IPS-18a (cell line): Measurements from ENCODE around the gene SMYD3.

Experiments used
- H3K27ac ChIP-seq: one replicate; pipeline ENCODE4 v1.5.1; 2013; ENCODE audit warnings: low read length
- H3K27me3 ChIP-seq: one replicate; pipeline ENCODE4 v1.6.1; 2013; ENCODE audit warnings: mild to moderate bottlenecking, low read length; ENCODE audit not compliant: control insufficient read depth, insufficient read depth
- H3K36me3 ChIP-seq: one replicate; pipeline ENCODE4 v1.6.1; 2013; ENCODE audit warnings: low read depth, low read length; ENCODE audit not compliant: control insufficient read depth
- H3K4me1 ChIP-seq: one replicate; pipeline ENCODE4 v1.6.1; 2013; ENCODE audit warnings: low read depth, low read length; ENCODE audit not compliant: control insufficient read depth
- H3K4me3 ChIP-seq: one replicate; pipeline ENCODE4 v1.5.1; 2013; ENCODE audit warnings: low read length
- H3K9ac ChIP-seq: one replicate; pipeline ENCODE4 v1.6.1; 2013; ENCODE audit warnings: mild to moderate bottlenecking, low read length, moderate library complexity
- H3K9me3 ChIP-seq: one replicate; pipeline ENCODE4 v1.6.1; 2013; ENCODE audit warnings: low read depth, low read length; ENCODE audit not compliant: control insufficient read depth

SMYD3 gene

GRCh38 chr1:246532519-246532918 is 25.4 kb upstream of the SMYD3 start:
- no peaks in the 10 kb centered on the region for H3K27me3 ChIP-seq
- H3K4me1 ChIP-seq: no peaks in the 10 kb centered on the region
- no peak overlapping the region for H3K27ac ChIP-seq
- peaks cover 11% of the 10 kb centered on the region for H3K9me3 ChIP-seq
- H3K9ac ChIP-seq: no peak overlapping the region
- H3K4me3 ChIP-seq: no peak overlapping the region
- no peaks in the 10 kb centered on the region for H3K36me3 ChIP-seq

GRCh38 chr1:246530482-246530881 is 23.4 kb upstream of the SMYD3 start:
- no peaks in the 10 kb centered on the region for H3K4me1 ChIP-seq
- H3K9me3 ChIP-seq: peaks cover 11% of the 10 kb centered on the region
- no peak overlapping the region for H3K9ac ChIP-seq
- no peaks in the 10 kb centered on the region for H3K36me3 ChIP-seq
- no peak overlapping the region for H3K4me3 ChIP-seq
- H3K27me3 ChIP-seq: no peaks in the 10 kb centered on the region
- no peak overlapping the region for H3K27ac ChIP-seq

GRCh38 chr1:246528933-246529731 is 22.1 kb upstream of the SMYD3 start:
- Histone ChIP-seq H3K27me3 (no peaks in the 10 kb centered on the region), H3K36me3 (no peaks in the 10 kb centered on the region), H3K9me3 (peaks cover 11% of the 10 kb centered on the region), H3K27ac (no peak overlapping the region), H3K4me1 (no peaks in the 10 kb centered on the region), H3K9ac (no peak overlapping the region), H3K4me3 (no peak overlapping the region)

- no peak overlapping the region for H3K4me3 ChIP-seq
- H3K4me1 ChIP-seq: no peaks in the 10 kb centered on the region
- no peak overlapping the region for H3K9ac ChIP-seq
- no peaks in the 10 kb centered on the region for H3K27me3 ChIP-seq
- no peaks in the 10 kb centered on the region for H3K36me3 ChIP-seq
- no peak overlapping the region for H3K27ac ChIP-seq
- H3K9me3 ChIP-seq: peaks cover 11% of the 10 kb centered on the region
Measured at GRCh38 chr1:246527402-246528088, 20.5 kb upstream of the SMYD3 start.

GRCh38 chr1:246526915-246527314 is 19.8 kb upstream of the SMYD3 start:
- H3K9ac ChIP-seq: no peak overlapping the region
- no peak overlapping the region for H3K4me3 ChIP-seq
- H3K27me3 ChIP-seq: no peaks in the 10 kb centered on the region
- H3K36me3 ChIP-seq: no peaks in the 10 kb centered on the region
- H3K4me1 ChIP-seq: no peaks in the 10 kb centered on the region
- H3K9me3 ChIP-seq: peaks cover 11% of the 10 kb centered on the region
- H3K27ac ChIP-seq: no peak overlapping the region

- no peaks in the 10 kb centered on the region for H3K36me3 ChIP-seq
- H3K9me3 ChIP-seq: peaks cover 11% of the 10 kb centered on the region
- no peak overlapping the region for H3K9ac ChIP-seq
- H3K27me3 ChIP-seq: no peaks in the 10 kb centered on the region
- H3K4me3 ChIP-seq: no peak overlapping the region
- no peak overlapping the region for H3K27ac ChIP-seq
- H3K4me1 ChIP-seq: no peaks in the 10 kb centered on the region
Measured at GRCh38 chr1:246526380-246526779, 19.3 kb upstream of the SMYD3 start.

GRCh38 chr1:246519514-246519913 is 12.4 kb upstream of the SMYD3 start:
- no peak overlapping the region for H3K4me3 ChIP-seq
- no peaks in the 10 kb centered on the region for H3K4me1 ChIP-seq
- H3K27ac ChIP-seq: no peak overlapping the region

GRCh38 chr1:246518456-246519205 is 11.6 kb upstream of the SMYD3 start:
- H3K36me3 ChIP-seq: no peaks in the 10 kb centered on the region
- no peak overlapping the region for H3K27ac ChIP-seq
- H3K4me1 ChIP-seq: no peaks in the 10 kb centered on the region
- peaks cover 5% of the 10 kb centered on the region for H3K9me3 ChIP-seq
- H3K9ac ChIP-seq: no peak overlapping the region
- no peaks in the 10 kb centered on the region for H3K27me3 ChIP-seq
- no peak overlapping the region for H3K4me3 ChIP-seq

More at GRCh38 chr1:246519514-246519913, 12.4 kb upstream of the SMYD3 start:
- Histone ChIP-seq H3K9ac (no peak overlapping the region), H3K36me3 (no peaks in the 10 kb centered on the region), H3K27me3 (no peaks in the 10 kb centered on the region), H3K9me3 (peaks cover 5% of the 10 kb centered on the region)

GRCh38 chr1:246517391-246517790 is 10.3 kb upstream of the SMYD3 start:
- no peaks in the 10 kb centered on the region for H3K4me1 ChIP-seq
- no peak overlapping the region for H3K27ac ChIP-seq
- no peak overlapping the region for H3K9ac ChIP-seq
- peaks cover 5% of the 10 kb centered on the region for H3K9me3 ChIP-seq
- H3K4me3 ChIP-seq: no peak overlapping the region
- H3K27me3 ChIP-seq: no peaks in the 10 kb centered on the region
- H3K36me3 ChIP-seq: no peaks in the 10 kb centered on the region

GRCh38 chr1:246516126-246516525 is 9.0 kb upstream of the SMYD3 start:
- no peak overlapping the region for H3K9ac ChIP-seq
- H3K9me3 ChIP-seq: peaks cover 5% of the 10 kb centered on the region
- no peak overlapping the region for H3K4me3 ChIP-seq
- H3K27ac ChIP-seq: no peak overlapping the region
- no peaks in the 10 kb centered on the region for H3K27me3 ChIP-seq
- no peaks in the 10 kb centered on the region for H3K4me1 ChIP-seq
- H3K36me3 ChIP-seq: no peaks in the 10 kb centered on the region

- H3K27me3 ChIP-seq: no peaks in the 10 kb centered on the region
- no peaks in the 10 kb centered on the region for H3K4me1 ChIP-seq
- no peak overlapping the region for H3K27ac ChIP-seq
- H3K36me3 ChIP-seq: no peaks in the 10 kb centered on the region
- H3K9me3 ChIP-seq: peaks cover 5% of the 10 kb centered on the region
- no peak overlapping the region for H3K4me3 ChIP-seq
- no peak overlapping the region for H3K9ac ChIP-seq
Measured at GRCh38 chr1:246515390-246516005, 8.4 kb upstream of the SMYD3 start.
